B cell (primary cell): Measurements from ENCODE around the gene LENG9. TPM values are rescaled to one million over a fixed set of nuclear protein-coding genes. Genes with fewer than 3 reads are reported as not detected.
"Not testable (repeated sequence)": the region's sequence is repeated elsewhere in the genome, so short reads cannot be mapped to it uniquely, and the experiment has no call there.

ENCODE experiments used
- ATAC-seq: fragments of 200-7000 bp; cut with Tn5 transposase; one replicate; pipeline ENCODE4 v1.10.0; 2021; ENCODE audit warnings: low read depth, mild to moderate bottlenecking, moderate number of reproducible peaks, moderate library complexity
- CTCF ChIA-PET: fragments of 350-600 bp; sonication (Branson Sonifier 250); formaldehyde crosslinking; loops from one replicate; lab custom pipeline; 2021; ENCODE audit warnings: antibody characterized with exemption, inconsistent platforms; lab: Charles Lee
- POLR2A ChIA-PET: fragments of 350-600 bp; sonication (Branson Sonifier 250); formaldehyde crosslinking; loops from one replicate; lab custom pipeline; 2021; ENCODE audit warnings: antibody characterized with exemption; lab: Charles Lee
- DNase-seq: peaks from one replicate; pipeline ENCODE4 v3.0.0; 2013
- H2AFZ ChIP-seq: 2 replicates; pipeline ENCODE4 v1.6.1; 2012; ENCODE audit warnings: mild to moderate bottlenecking, low read depth, low read length; ENCODE audit not compliant: insufficient read depth, poor library complexity, severe bottlenecking
- H3K27ac ChIP-seq, 2 donors: 1 replicate in 1 of 2; 2 replicates in 1 of 2; pipeline ENCODE4 v1.5.1; 2012 to 2013; ENCODE audit warnings: low read length in 2 of 2, mild to moderate bottlenecking in 2 of 2, moderate library complexity in 1 of 2
- H3K27me3 ChIP-seq, 4 experiments: fragments of 200-600 bp in 1 of 4; sonication (generic) in 1 of 4; replicated peaks in 1 of 4; 1 replicate in 2 of 4; 2 replicates in 2 of 4; pipeline versions ENCODE4 v1.6.1 to v1.7.0; 2013 to 2016; ENCODE audit warnings: low read length in 3 of 4, mild to moderate bottlenecking in 2 of 4, mixed read lengths in 1 of 4, moderate library complexity in 1 of 4; ENCODE audit not compliant: insufficient read depth in 4 of 4, control insufficient read depth in 3 of 4; ENCODE audit errors: control extremely low read depth in 1 of 4
- H3K36me3 ChIP-seq, 2 experiments: replicated peaks in 1 of 2; 1 replicate in 1 of 2; 2 replicates in 1 of 2; pipeline versions ENCODE4 v1.6.1 to v1.7.1; 2013; ENCODE audit warnings: low read length in 1 of 2; ENCODE audit not compliant: insufficient read depth in 2 of 2, control insufficient read depth in 1 of 2; ENCODE audit errors: control extremely low read depth in 1 of 2, extremely low read depth in 1 of 2
- H3K4me1 ChIP-seq, 2 donors: fragments of 200-600 bp in 1 of 2; sonication (generic) in 1 of 2; 1 replicate in 1 of 2; 2 replicates in 1 of 2; pipeline versions ENCODE4 v1.5.1 to v1.6.1; 2013 to 2017; ENCODE audit warnings: low read length in 2 of 2; ENCODE audit not compliant: control insufficient read depth in 2 of 2, insufficient read depth in 2 of 2
- H3K4me2 ChIP-seq: replicated peaks from 2 replicates; pipeline ENCODE3; 2012; ENCODE audit warnings: mild to moderate bottlenecking, low read depth, low read length; ENCODE audit not compliant: poor library complexity, severe bottlenecking
- H3K4me3 ChIP-seq, 5 experiments: fragments of 200-600 bp in 1 of 5; sonication (generic) in 1 of 5; 1 replicate in 3 of 5; 2 replicates in 2 of 5; pipeline versions ENCODE4 v1.5.1 to v1.7.0; 2011 to 2016; ENCODE audit warnings: low read length in 4 of 5, mild to moderate bottlenecking in 4 of 5, low read depth in 2 of 5, control low read depth in 1 of 5, moderate library complexity in 1 of 5; ENCODE audit not compliant: insufficient read depth in 1 of 5; ENCODE audit errors: control extremely low read depth in 1 of 5, extremely low read depth in 1 of 5
- H3K79me2 ChIP-seq: fragments of 200-600 bp; sonication (generic); one replicate; pipeline ENCODE4 v1.6.0; 2016; ENCODE audit warnings: low read length; ENCODE audit not compliant: control insufficient read depth, insufficient read depth
- H3K9ac ChIP-seq: fragments of 200-600 bp; sonication (generic); 2 replicates; pipeline ENCODE4 v1.6.1; 2017; ENCODE audit warnings: mild to moderate bottlenecking, low read length, moderate library complexity
- H3K9me3 ChIP-seq, 3 donors: one replicate each; pipeline versions ENCODE4 v1.6.1 to v1.7.1; 2013; ENCODE audit warnings: low read length in 2 of 3; ENCODE audit not compliant: control insufficient read depth in 2 of 3, insufficient read depth in 1 of 3; ENCODE audit errors: control extremely low read depth in 1 of 3
- H4K20me1 ChIP-seq: 2 replicates; pipeline ENCODE4 v1.6.0; 2012; ENCODE audit warnings: mild to moderate bottlenecking, low read length; ENCODE audit not compliant: insufficient read depth, control insufficient read depth, poor library complexity, severe bottlenecking
- H3K27ac Mint-ChIP-seq: one replicate; pipeline ENCODE4 v1.8.0; 2021; ENCODE audit warnings: mixed read lengths
- H3K27me3 Mint-ChIP-seq: one replicate; pipeline ENCODE4 v1.8.0; 2021; ENCODE audit warnings: mixed read lengths
- H3K4me1 Mint-ChIP-seq: one replicate; pipeline ENCODE4 v1.8.0; 2021; ENCODE audit warnings: mixed read lengths
- H3K4me3 Mint-ChIP-seq: one replicate; pipeline ENCODE4 v1.8.0; 2021; ENCODE audit warnings: mixed read lengths
- H3K9me3 Mint-ChIP-seq: one replicate; pipeline ENCODE4 v1.8.0; 2022; ENCODE audit warnings: mixed read lengths; ENCODE audit not compliant: insufficient read depth
- EZH2 ChIP-seq: IDR thresholded peaks from 2 replicates; pipeline ENCODE4 v1.6.1; 2012; ENCODE audit warnings: borderline replicate concordance, low read depth, mild to moderate bottlenecking, moderate library complexity, low read length; ENCODE audit not compliant: insufficient read depth, poor library complexity, severe bottlenecking
- whole genome bisulfite sequencing: methylation state at CpG from one replicate; pipeline ENCODE4 v1.1.5; 2013; ENCODE audit warnings: missing lambda C conversion rate; ENCODE audit not compliant: insufficient coverage; 5-methylcytosine and 5-hydroxymethylcytosine counted together
- intact Hi-C: fragments of 100-400 bp; cut with micrococcal nuclease; formaldehyde crosslinking; loops from one replicate; pipeline ENCODE4 v1.10.0; 2022
- polyA plus RNA-seq: library from polyadenylated mRNA; depleted of rRNA; stranded (reverse); fragments of >200 nt; gene quantifications from 2 replicates; pipeline ENCODE4 v1.2.3, GENCODE V29; 2012
- total RNA-seq, 2 donors: library from RNA; stranded (reverse); fragments of 120-200 nt in 1 of 2; gene quantifications; 1 replicate in 1 of 2; 2 replicates in 1 of 2; pipeline versions ENCODE4 v1.2.3 to v1.2.4, GENCODE V29; 2013 to 2022
- TF ChIP-seq, protein P1 (sequence below): fragments of 200-600 bp; IDR thresholded peaks from one replicate; pipeline ENCODE4 v1.8.0; 2022; ENCODE audit warnings: antibody characterized with exemption, mild to moderate bottlenecking

Gene LENG9
- total and polyA plus RNA-seq, 2 donors (not counting 1 experiment from before 2014, with no cell fraction given): 4.6 to 6.6 TPM

- H3K4me1 Mint-ChIP-seq: peaks cover 47% of the 10 kb centered on the region
- peaks cover 31 to 33% of the 10 kb centered on the region in 2 donors for H3K4me1 ChIP-seq
- intact Hi-C loops: loop anchor here (2.0 kb wide), 2 partner anchors 247 to 289 kb away; partner anchors contain the start of genes LENG1 and RPS9
These were observed 15.4 kb downstream of the LENG9 start for GRCh38 chr19:54448040-54448773.

GRCh38 chr19:54446349-54446748 lies 17.2 kb downstream of the LENG9 start:
- H3K27me3 ChIP-seq, H3K4me3 Mint-ChIP-seq, H3K4me2 ChIP-seq, DNase-seq, H3K27ac Mint-ChIP-seq, CTCF ChIA-PET, intact Hi-C loops, H3K9me3 ChIP-seq, H3K27ac ChIP-seq, H3K9me3 Mint-ChIP-seq, ATAC-seq, H3K4me3 ChIP-seq, H2AFZ ChIP-seq, H3K27me3 Mint-ChIP-seq, H3K9ac ChIP-seq, POLR2A ChIA-PET: not testable (repeated sequence)
- WGBS: 97% methylated on average over 6 of the region's 15 CpGs
- H3K79me2 ChIP-seq: peaks cover 42% of the 10 kb centered on the region
- peaks cover 2 to 24% of the 10 kb centered on the region in 2 experiments for H3K36me3 ChIP-seq
- H4K20me1 ChIP-seq: peaks cover 20% of the 10 kb centered on the region
- peaks cover 35% of the 10 kb centered on the region for H3K4me1 Mint-ChIP-seq
- peaks cover 27 to 30% of the 10 kb centered on the region in 2 donors for H3K4me1 ChIP-seq

More at GRCh38 chr19:54448040-54448773, 15.4 kb downstream of the LENG9 start:
- DNase-seq (peak; percentile 75), ATAC-seq (peak; percentile 10)
- Histone ChIP-seq H3K9ac (peak overlapping the region; percentile 89), H3K4me2 (peak overlapping the region; percentile 94), H3K36me3 (peaks cover 4 to 43% of the 10 kb centered on the region in 2 experiments), H4K20me1 (peaks cover 39% of the 10 kb centered on the region), H3K27ac (peak overlapping the region; percentile 93 to 98), H3K27me3 (no peaks in the 10 kb centered on the region), H2AFZ (peak overlapping the region; percentile 74), H3K4me3 (peak overlapping the region; percentile 71 to 91 (median 77)), H3K79me2 (peaks cover 61% of the 10 kb centered on the region), H3K9me3 (peaks cover 0 to 2% (median 0%) of the 10 kb centered on the region in 3 donors)
- ChIA-PET POLR2A (interaction anchor here (0.6 to 2.3 kb wide), 11 partner anchors 12 to 1199 kb away, joined by 3 to 10 read pairs (median 5); partner anchors contain the start of genes CNOT3, LENG9, PRPF31 and TFPT), CTCF (interaction anchor here (0.8 to 1.7 kb wide), 5 partner anchors 32 to 226 kb away, joined by 3 to 5 read pairs (median 3); no protein-coding TSS in a partner anchor)
- peak overlapping the region; percentile 100 for H3K27ac Mint-ChIP-seq
- no peaks in the 10 kb centered on the region for H3K9me3 Mint-ChIP-seq
- no peaks in the 10 kb centered on the region for H3K27me3 Mint-ChIP-seq
- WGBS: 0% methylated on average over 32 of the region's 34 CpGs
- TF ChIP-seq, protein P1, sequence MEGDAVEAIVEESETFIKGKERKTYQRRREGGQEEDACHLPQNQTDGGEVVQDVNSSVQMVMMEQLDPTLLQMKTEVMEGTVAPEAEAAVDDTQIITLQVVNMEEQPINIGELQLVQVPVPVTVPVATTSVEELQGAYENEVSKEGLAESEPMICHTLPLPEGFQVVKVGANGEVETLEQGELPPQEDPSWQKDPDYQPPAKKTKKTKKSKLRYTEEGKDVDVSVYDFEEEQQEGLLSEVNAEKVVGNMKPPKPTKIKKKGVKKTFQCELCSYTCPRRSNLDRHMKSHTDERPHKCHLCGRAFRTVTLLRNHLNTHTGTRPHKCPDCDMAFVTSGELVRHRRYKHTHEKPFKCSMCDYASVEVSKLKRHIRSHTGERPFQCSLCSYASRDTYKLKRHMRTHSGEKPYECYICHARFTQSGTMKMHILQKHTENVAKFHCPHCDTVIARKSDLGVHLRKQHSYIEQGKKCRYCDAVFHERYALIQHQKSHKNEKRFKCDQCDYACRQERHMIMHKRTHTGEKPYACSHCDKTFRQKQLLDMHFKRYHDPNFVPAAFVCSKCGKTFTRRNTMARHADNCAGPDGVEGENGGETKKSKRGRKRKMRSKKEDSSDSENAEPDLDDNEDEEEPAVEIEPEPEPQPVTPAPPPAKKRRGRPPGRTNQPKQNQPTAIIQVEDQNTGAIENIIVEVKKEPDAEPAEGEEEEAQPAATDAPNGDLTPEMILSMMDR: no peak
- no peak for TF ChIP-seq EZH2
- H3K4me3 Mint-ChIP-seq: peak overlapping the region; percentile 95
